ENCODE results near the gene TRMU. TPM values are rescaled to one million over a fixed set of nuclear protein-coding genes. Genes with fewer than 3 reads are reported as not detected.

The TRMU gene
- total and polyA plus RNA-seq, 2 experiments from 2014 or later = 48.3 to 70.4 TPM

- TF ChIP-seq, protein P1, sequence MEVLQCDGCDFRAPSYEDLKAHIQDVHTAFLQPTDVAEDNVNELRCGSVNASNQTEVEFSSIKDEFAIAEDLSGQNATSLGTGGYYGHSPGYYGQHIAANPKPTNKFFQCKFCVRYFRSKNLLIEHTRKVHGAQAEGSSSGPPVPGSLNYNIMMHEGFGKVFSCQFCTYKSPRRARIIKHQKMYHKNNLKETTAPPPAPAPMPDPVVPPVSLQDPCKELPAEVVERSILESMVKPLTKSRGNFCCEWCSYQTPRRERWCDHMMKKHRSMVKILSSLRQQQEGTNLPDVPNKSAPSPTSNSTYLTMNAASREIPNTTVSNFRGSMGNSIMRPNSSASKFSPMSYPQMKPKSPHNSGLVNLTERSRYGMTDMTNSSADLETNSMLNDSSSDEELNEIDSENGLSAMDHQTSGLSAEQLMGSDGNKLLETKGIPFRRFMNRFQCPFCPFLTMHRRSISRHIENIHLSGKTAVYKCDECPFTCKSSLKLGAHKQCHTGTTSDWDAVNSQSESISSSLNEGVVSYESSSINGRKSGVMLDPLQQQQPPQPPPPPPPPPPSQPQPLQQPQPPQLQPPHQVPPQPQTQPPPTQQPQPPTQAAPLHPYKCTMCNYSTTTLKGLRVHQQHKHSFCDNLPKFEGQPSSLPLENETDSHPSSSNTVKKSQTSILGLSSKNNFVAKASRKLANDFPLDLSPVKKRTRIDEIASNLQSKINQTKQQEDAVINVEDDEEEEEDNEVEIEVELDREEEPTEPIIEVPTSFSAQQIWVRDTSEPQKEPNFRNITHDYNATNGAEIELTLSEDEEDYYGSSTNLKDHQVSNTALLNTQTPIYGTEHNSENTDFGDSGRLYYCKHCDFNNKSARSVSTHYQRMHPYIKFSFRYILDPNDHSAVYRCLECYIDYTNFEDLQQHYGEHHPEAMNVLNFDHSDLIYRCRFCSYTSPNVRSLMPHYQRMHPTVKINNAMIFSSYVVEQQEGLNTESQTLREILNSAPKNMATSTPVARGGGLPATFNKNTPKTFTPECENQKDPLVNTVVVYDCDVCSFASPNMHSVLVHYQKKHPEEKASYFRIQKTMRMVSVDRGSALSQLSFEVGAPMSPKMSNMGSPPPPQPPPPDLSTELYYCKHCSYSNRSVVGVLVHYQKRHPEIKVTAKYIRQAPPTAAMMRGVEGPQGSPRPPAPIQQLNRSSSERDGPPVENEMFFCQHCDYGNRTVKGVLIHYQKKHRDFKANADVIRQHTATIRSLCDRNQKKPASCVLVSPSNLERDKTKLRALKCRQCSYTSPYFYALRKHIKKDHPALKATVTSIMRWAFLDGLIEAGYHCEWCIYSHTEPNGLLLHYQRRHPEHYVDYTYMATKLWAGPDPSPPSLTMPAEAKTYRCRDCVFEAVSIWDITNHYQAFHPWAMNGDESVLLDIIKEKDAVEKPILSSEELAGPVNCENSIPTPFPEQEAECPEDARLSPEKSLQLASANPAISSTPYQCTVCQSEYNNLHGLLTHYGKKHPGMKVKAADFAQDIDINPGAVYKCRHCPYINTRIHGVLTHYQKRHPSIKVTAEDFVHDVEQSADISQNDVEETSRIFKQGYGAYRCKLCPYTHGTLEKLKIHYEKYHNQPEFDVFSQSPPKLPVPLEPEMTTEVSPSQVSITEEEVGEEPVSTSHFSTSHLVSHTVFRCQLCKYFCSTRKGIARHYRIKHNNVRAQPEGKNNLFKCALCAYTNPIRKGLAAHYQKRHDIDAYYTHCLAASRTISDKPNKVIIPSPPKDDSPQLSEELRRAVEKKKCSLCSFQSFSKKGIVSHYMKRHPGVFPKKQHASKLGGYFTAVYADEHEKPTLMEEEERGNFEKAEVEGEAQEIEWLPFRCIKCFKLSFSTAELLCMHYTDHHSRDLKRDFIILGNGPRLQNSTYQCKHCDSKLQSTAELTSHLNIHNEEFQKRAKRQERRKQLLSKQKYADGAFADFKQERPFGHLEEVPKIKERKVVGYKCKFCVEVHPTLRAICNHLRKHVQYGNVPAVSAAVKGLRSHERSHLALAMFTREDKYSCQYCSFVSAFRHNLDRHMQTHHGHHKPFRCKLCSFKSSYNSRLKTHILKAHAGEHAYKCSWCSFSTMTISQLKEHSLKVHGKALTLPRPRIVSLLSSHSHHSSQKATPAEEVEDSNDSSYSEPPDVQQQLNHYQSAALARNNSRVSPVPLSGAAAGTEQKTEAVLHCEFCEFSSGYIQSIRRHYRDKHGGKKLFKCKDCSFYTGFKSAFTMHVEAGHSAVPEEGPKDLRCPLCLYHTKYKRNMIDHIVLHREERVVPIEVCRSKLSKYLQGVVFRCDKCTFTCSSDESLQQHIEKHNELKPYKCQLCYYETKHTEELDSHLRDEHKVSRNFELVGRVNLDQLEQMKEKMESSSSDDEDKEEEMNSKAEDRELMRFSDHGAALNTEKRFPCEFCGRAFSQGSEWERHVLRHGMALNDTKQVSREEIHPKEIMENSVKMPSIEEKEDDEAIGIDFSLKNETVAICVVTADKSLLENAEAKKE (CRISPR knock-in tag; IDR thresholded peaks at IDR 0.05) = no peak
- TF ChIP-seq, protein P2, sequence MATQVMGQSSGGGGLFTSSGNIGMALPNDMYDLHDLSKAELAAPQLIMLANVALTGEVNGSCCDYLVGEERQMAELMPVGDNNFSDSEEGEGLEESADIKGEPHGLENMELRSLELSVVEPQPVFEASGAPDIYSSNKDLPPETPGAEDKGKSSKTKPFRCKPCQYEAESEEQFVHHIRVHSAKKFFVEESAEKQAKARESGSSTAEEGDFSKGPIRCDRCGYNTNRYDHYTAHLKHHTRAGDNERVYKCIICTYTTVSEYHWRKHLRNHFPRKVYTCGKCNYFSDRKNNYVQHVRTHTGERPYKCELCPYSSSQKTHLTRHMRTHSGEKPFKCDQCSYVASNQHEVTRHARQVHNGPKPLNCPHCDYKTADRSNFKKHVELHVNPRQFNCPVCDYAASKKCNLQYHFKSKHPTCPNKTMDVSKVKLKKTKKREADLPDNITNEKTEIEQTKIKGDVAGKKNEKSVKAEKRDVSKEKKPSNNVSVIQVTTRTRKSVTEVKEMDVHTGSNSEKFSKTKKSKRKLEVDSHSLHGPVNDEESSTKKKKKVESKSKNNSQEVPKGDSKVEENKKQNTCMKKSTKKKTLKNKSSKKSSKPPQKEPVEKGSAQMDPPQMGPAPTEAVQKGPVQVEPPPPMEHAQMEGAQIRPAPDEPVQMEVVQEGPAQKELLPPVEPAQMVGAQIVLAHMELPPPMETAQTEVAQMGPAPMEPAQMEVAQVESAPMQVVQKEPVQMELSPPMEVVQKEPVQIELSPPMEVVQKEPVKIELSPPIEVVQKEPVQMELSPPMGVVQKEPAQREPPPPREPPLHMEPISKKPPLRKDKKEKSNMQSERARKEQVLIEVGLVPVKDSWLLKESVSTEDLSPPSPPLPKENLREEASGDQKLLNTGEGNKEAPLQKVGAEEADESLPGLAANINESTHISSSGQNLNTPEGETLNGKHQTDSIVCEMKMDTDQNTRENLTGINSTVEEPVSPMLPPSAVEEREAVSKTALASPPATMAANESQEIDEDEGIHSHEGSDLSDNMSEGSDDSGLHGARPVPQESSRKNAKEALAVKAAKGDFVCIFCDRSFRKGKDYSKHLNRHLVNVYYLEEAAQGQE (IDR thresholded peaks at IDR 0.05; ENCODE audit: unreplicated experiment) = no peak
- TF ChIP-seq JUNB (IDR thresholded peaks at IDR 0.05; ENCODE audit: unreplicated experiment) (no peak), POLR2AphosphoS5 (IDR thresholded peaks at IDR 0.05; ENCODE audit: low read depth) (no peak), STAT1 (IDR thresholded peaks at IDR 0.05; ENCODE audit: unreplicated experiment) (no peak)
These were observed 33.6 kb downstream of the TRMU start (continued) for GRCh38 chr22:46368871-46369715.

Measured in GM23338 (cell line).